ENCODE results near the gene CD2AP. TPM values are rescaled to one million over a fixed set of nuclear protein-coding genes. Genes with fewer than 3 reads are reported as not detected.

The CD2AP gene
- total and polyA plus RNA-seq, 2 of the 8 experiments (the other 6 are each of a cell fraction or from before 2014, with no cell fraction given): 8.6 to 75.6 TPM

- no peak for TF ChIP-seq CHD7 (IDR thresholded peaks at IDR 0.05; ENCODE audit: insufficient replicate concordance, low read length)
- no peak for TF ChIP-seq KDM5A (IDR thresholded peaks at IDR 0.05; ENCODE audit: low read length)
- TF ChIP-seq CEBPB (IDR thresholded peaks at IDR 0.05; ENCODE audit: low read depth, low read length): no peak
- TF ChIP-seq JUN (IDR thresholded peaks at IDR 0.05; ENCODE audit: low read depth, low read length): no peak
- no peak for TF ChIP-seq BACH1 (IDR thresholded peaks at IDR 0.05; ENCODE audit: low read length)
- TF ChIP-seq CHD1 (IDR thresholded peaks at IDR 0.05; ENCODE audit: low read depth, low read length): no peak
- TF ChIP-seq SUZ12 (IDR thresholded peaks at IDR 0.05; ENCODE audit: low read length): no peak
- TF ChIP-seq EGR1 (IDR thresholded peaks at IDR 0.05; ENCODE audit: borderline replicate concordance, low read depth, low read length): no peak
- no peak for TF ChIP-seq HDAC2 (IDR thresholded peaks at IDR 0.05; ENCODE audit: borderline replicate concordance in 1 of 2, low read depth in 2 of 2, low read length in 2 of 2)
- no peak for TF ChIP-seq TCF12 (IDR thresholded peaks at IDR 0.05; ENCODE audit: low read depth, low read length)
- no peak for TF ChIP-seq CBX5 (IDR thresholded peaks at IDR 0.05; ENCODE audit: low read depth, low read length)
- TF ChIP-seq PHF8 (conservative IDR thresholded peaks at IDR 0.05; ENCODE audit: low read depth, low read length): no peak
- TF ChIP-seq KDM4A (IDR thresholded peaks at IDR 0.05; ENCODE audit: low read depth, low read length, severe bottlenecking): no peak
Measured at GRCh38 chr6:47428288-47428687, 49.3 kb upstream of the CD2AP start (continued).
